DOHH2 (cell line): ENCODE data around the gene MAGEB10.

Experiments
- H3F3A ChIP-seq: fragments of 200-600 bp; sonication (generic), shearing (Covaris generic); 2 replicates; pipeline ENCODE4 v1.6.0; 2016; ENCODE audit warnings: antibody characterized with exemption, mild to moderate bottlenecking; ENCODE audit not compliant: control insufficient read depth, insufficient read depth
- H3K27ac ChIP-seq: fragments of 200-600 bp; sonication (generic); 2 replicates; pipeline ENCODE4 v1.5.1; 2014; ENCODE audit warnings: low read depth, mild to moderate bottlenecking, low read length, moderate library complexity
- H3K27me3 ChIP-seq: fragments of 200-600 bp; sonication (generic); 2 replicates; pipeline ENCODE4 v1.6.1; 2014; ENCODE audit warnings: mild to moderate bottlenecking, low read length, mixed read lengths; ENCODE audit not compliant: control insufficient read depth
- H3K36me3 ChIP-seq: fragments of 200-600 bp; sonication (generic); 2 replicates; pipeline ENCODE4 v1.6.1; 2014; ENCODE audit warnings: mild to moderate bottlenecking, low read length, moderate library complexity, mixed read lengths; ENCODE audit not compliant: control insufficient read depth
- H3K4me1 ChIP-seq: fragments of 200-600 bp; sonication (generic); 2 replicates; pipeline ENCODE4 v1.6.1; 2014; ENCODE audit warnings: mild to moderate bottlenecking, low read length, mixed read lengths; ENCODE audit not compliant: control insufficient read depth
- H3K4me2 ChIP-seq: fragments of 200-600 bp; sonication (generic); 2 replicates; pipeline ENCODE4 v1.6.0; 2014; ENCODE audit warnings: mild to moderate bottlenecking, low read length, moderate library complexity
- H3K4me3 ChIP-seq: fragments of 200-600 bp; sonication (generic); 2 replicates; pipeline ENCODE4 v1.5.1; 2014; ENCODE audit warnings: mild to moderate bottlenecking, low read length, mixed read lengths
- H3K79me2 ChIP-seq: fragments of 200-600 bp; sonication (generic); 2 replicates; pipeline ENCODE4 v1.6.1; 2014; ENCODE audit warnings: mild to moderate bottlenecking, low read length, mixed read lengths; ENCODE audit not compliant: control insufficient read depth
- H3K9me2 ChIP-seq: fragments of 200-600 bp; sonication (generic); replicated peaks from 2 replicates; pipeline ENCODE4 v1.6.1; 2014; ENCODE audit warnings: mild to moderate bottlenecking, low read length, mixed read lengths; ENCODE audit not compliant: control insufficient read depth
- H3K9me3 ChIP-seq: fragments of 200-600 bp; sonication (generic); 2 replicates; pipeline ENCODE4 v1.6.1; 2014; ENCODE audit warnings: antibody characterized with exemption, low read length, mixed read lengths; ENCODE audit not compliant: control insufficient read depth, insufficient read depth
- H4K20me1 ChIP-seq: fragments of 200-600 bp; sonication (generic); 2 replicates; pipeline ENCODE4 v1.6.0; 2014; ENCODE audit warnings: low read depth, mild to moderate bottlenecking, antibody characterized with exemption, low read length, moderate library complexity; ENCODE audit not compliant: control insufficient read depth, insufficient read depth
- EZH2phosphoT487 ChIP-seq: fragments of 200-600 bp; sonication (generic); IDR thresholded peaks from 2 replicates; pipeline ENCODE4 v1.6.1; 2017; ENCODE audit warnings: borderline replicate concordance, mild to moderate bottlenecking, antibody characterized with exemption, low read length, moderate library complexity, mixed read lengths
- TF ChIP-seq, protein P1 (sequence below): fragments of 200-600 bp; sonication (generic); IDR thresholded peaks from one replicate; pipeline ENCODE4 v1.5.1; 2014; ENCODE audit warnings: antibody characterized with exemption, mild to moderate bottlenecking, low read depth, low read length; ENCODE audit not compliant: poor library complexity, severe bottlenecking

MAGEB10 gene

GRCh38 chrX:27838185-27838584 lies 30.4 kb downstream of the MAGEB10 start:
- no peaks in the 10 kb centered on the region for H3K79me2 ChIP-seq
- H3K4me3 ChIP-seq: no peak overlapping the region
- H3K27ac ChIP-seq: no peak overlapping the region
- H3K4me2 ChIP-seq: no peak overlapping the region
- H3K9me3 ChIP-seq: no peaks in the 10 kb centered on the region
- no peaks in the 10 kb centered on the region for H3K9me2 ChIP-seq
- TF ChIP-seq, protein P1, sequence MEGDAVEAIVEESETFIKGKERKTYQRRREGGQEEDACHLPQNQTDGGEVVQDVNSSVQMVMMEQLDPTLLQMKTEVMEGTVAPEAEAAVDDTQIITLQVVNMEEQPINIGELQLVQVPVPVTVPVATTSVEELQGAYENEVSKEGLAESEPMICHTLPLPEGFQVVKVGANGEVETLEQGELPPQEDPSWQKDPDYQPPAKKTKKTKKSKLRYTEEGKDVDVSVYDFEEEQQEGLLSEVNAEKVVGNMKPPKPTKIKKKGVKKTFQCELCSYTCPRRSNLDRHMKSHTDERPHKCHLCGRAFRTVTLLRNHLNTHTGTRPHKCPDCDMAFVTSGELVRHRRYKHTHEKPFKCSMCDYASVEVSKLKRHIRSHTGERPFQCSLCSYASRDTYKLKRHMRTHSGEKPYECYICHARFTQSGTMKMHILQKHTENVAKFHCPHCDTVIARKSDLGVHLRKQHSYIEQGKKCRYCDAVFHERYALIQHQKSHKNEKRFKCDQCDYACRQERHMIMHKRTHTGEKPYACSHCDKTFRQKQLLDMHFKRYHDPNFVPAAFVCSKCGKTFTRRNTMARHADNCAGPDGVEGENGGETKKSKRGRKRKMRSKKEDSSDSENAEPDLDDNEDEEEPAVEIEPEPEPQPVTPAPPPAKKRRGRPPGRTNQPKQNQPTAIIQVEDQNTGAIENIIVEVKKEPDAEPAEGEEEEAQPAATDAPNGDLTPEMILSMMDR: no peak
- no peak for TF ChIP-seq EZH2phosphoT487
- no peaks in the 10 kb centered on the region for H3F3A ChIP-seq
- H3K27me3 ChIP-seq: no peaks in the 10 kb centered on the region
- H4K20me1 ChIP-seq: no peaks in the 10 kb centered on the region
- no peaks in the 10 kb centered on the region for H3K4me1 ChIP-seq
- no peaks in the 10 kb centered on the region for H3K36me3 ChIP-seq

GRCh38 chrX:27840881-27841280 lies 33.1 kb downstream of the MAGEB10 start:
- Histone ChIP-seq H3F3A (no peaks in the 10 kb centered on the region), H3K9me2 (no peaks in the 10 kb centered on the region), H3K27ac (no peak overlapping the region), H3K79me2 (no peaks in the 10 kb centered on the region), H3K36me3 (no peaks in the 10 kb centered on the region), H3K4me1 (no peaks in the 10 kb centered on the region), H3K4me3 (no peak overlapping the region), H3K9me3 (no peaks in the 10 kb centered on the region), H3K27me3 (no peaks in the 10 kb centered on the region), H4K20me1 (no peaks in the 10 kb centered on the region), H3K4me2 (no peak overlapping the region)
- no peak for TF ChIP-seq EZH2phosphoT487
- TF ChIP-seq, protein P1: no peak

DNA sequence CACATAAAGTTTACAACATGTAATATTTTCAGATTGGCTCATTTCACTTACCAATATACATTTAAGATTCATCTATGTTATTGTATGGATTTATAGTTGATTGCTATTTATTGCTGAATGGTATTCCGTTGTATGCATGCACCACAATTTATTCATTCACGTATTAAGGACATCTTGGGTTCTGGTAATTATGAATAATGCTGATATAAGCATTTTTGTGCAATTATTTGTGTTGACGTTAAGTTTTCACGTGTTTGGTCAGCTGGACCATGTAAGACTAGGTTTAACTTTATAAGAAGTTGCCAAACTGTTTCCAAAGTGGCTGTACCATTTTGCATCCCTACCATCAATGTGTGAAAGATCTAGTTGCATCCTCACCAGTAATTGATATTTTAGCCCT lies 35.1 kb downstream of the MAGEB10 start:
- Histone ChIP-seq H3K4me2 (no peak overlapping the region), H3F3A (no peaks in the 10 kb centered on the region), H3K27me3 (no peaks in the 10 kb centered on the region), H3K79me2 (no peaks in the 10 kb centered on the region), H3K9me2 (no peaks in the 10 kb centered on the region), H3K27ac (no peak overlapping the region), H3K36me3 (no peaks in the 10 kb centered on the region), H4K20me1 (no peaks in the 10 kb centered on the region), H3K4me3 (no peak overlapping the region), H3K4me1 (no peaks in the 10 kb centered on the region), H3K9me3 (no peaks in the 10 kb centered on the region)
- TF ChIP-seq EZH2phosphoT487: no peak
- TF ChIP-seq, protein P1: no peak

DNA sequence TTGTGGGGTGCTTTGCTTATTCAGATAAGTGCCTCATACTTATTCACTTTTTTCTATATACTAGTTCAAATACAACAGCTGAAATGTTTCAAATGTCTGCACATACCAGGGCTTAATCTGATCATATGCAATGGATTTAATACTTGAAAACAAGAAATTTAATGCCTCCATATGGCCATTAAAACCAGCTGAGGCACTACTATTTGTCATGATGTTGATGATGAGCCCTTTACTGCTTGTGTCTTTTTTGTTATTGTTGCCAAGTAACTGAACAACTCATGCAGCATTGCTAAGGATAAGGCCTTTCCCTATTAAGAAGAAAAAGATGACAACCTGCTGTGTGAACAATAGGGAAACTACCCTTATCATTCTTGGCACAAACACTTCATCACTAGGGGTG lies 52.5 kb downstream of the MAGEB10 start:
- no peak for TF ChIP-seq EZH2phosphoT487
- TF ChIP-seq, protein P1: no peak
- Histone ChIP-seq H4K20me1 (no peaks in the 10 kb centered on the region), H3K27me3 (no peaks in the 10 kb centered on the region)

More for the DNA sequence above, 52.5 kb downstream of the MAGEB10 start:
- Histone ChIP-seq H3K27ac (no peak overlapping the region), H3K36me3 (no peaks in the 10 kb centered on the region), H3K79me2 (no peaks in the 10 kb centered on the region), H3K4me3 (no peak overlapping the region), H3K4me2 (no peak overlapping the region), H3K9me2 (no peaks in the 10 kb centered on the region), H3K9me3 (no peaks in the 10 kb centered on the region), H3F3A (no peaks in the 10 kb centered on the region), H3K4me1 (no peaks in the 10 kb centered on the region)
